Fibroblast of skin of left quadriceps (primary cell): ENCODE data around the gene NEU4.
"Not testable (repeated sequence)": the region's sequence is repeated elsewhere in the genome, so short reads cannot be mapped to it uniquely, and the experiment has no call there.

ENCODE experiments used
- DNase-seq, 2 experiments: peaks; one replicate each; pipeline ENCODE4 v3.0.0-alpha.2; 2013; ENCODE audit warnings: low read depth in 2 of 2

NEU4 gene

GRCh38 chr2:241808721-241809382, at the start of gene NEU4:
Gene NEU4 (plus strand): TSS chr2:241809193. CDS start chr2:241814485, 5,292 bp downstream.
- no peak for DNase-seq

GRCh38 chr2:241759893-241760292, 49.1 kb upstream of the NEU4 start:
- DNase-seq: not testable (repeated sequence)

- DNase-seq: no peak
Measured at GRCh38 chr2:241760301-241760771, 48.7 kb upstream of the NEU4 start.

GRCh38 chr2:241762321-241762932, 46.6 kb upstream of the NEU4 start:
- no peak for DNase-seq

- DNase-seq: no peak
Measured at GRCh38 chr2:241762933-241763369, 46.0 kb upstream of the NEU4 start.

- no peak for DNase-seq
Measured at GRCh38 chr2:241763551-241764274, 45.3 kb upstream of the NEU4 start.

- no peak for DNase-seq
Measured at GRCh38 chr2:241764275-241765241, 44.4 kb upstream of the NEU4 start.

- no peak for DNase-seq
Measured at GRCh38 chr2:241767464-241768250, 41.3 kb upstream of the NEU4 start.

- DNase-seq: no peak
Measured at GRCh38 chr2:241768251-241768711, 40.7 kb upstream of the NEU4 start.

GRCh38 chr2:241768850-241769249, 40.1 kb upstream of the NEU4 start:
- DNase-seq: no peak

- no peak for DNase-seq
Measured at GRCh38 chr2:241769819-241770184, 39.2 kb upstream of the NEU4 start.

GRCh38 chr2:241770185-241770935, 38.6 kb upstream of the NEU4 start:
- DNase-seq: no peak

- no peak for DNase-seq
Measured at GRCh38 chr2:241770936-241771285, 38.1 kb upstream of the NEU4 start.

GRCh38 chr2:241771286-241772062, 37.5 kb upstream of the NEU4 start:
- peak; percentile 18 to 29 for DNase-seq

- no peak for DNase-seq
Measured at GRCh38 chr2:241772063-241772499, 36.9 kb upstream of the NEU4 start.

- DNase-seq: no peak
Measured at GRCh38 chr2:241773511-241774418, 35.2 kb upstream of the NEU4 start.

GRCh38 chr2:241774419-241775222, 34.4 kb upstream of the NEU4 start:
- peak; percentile 56 to 58 for DNase-seq
